NCI-H82 (cell line): ENCODE data around the gene SLC9A9.

Experiments
- DNase-seq: peaks from one replicate; lab custom pipeline; 2025; lab: John Stamatoyannopoulos, UW

Gene SLC9A9

DNA sequence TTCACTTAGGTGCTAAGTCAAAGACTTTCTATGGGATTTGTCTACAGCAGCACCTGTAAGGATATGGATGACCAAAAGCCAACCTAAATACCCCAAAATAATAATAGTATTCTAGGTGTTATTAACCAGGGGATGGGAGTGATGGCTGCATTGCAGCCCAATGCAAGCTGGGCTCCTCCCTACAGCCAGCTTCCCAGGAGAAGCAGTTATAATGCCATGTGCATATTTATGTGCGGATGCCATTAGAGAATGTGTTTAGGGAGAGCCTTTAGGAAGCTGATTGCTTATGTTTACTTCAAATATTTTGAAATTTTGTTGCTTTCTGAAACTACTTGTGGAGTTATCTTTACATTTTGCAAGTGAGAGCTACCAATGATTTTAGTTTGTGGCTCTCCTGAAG is 491.4 kb downstream of the SLC9A9 start:
- no peak for DNase-seq

DNA sequence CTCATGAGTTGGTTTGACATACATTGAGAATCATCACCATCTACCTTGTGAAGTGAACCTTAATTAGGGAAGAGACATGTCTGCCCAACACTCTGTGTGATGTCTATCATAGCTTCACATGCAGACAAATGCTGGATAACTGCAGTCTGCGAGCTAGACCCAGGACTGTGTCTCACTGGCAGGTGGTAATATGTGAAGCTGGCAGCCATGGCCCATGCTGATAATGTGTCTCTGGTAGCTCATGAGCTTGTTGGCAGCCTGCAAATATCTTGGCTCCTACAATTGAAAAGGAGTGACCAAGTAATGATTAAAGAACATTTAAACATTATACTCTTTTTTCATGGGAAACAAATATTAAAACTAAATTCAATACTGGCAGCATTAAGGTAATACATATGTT is 493.9 kb downstream of the SLC9A9 start:
- no peak for DNase-seq

- peak; percentile 77 for DNase-seq
Observed at GRCh38 chr3:143352850-143353550, 495.3 kb downstream of the SLC9A9 start.

DNA sequence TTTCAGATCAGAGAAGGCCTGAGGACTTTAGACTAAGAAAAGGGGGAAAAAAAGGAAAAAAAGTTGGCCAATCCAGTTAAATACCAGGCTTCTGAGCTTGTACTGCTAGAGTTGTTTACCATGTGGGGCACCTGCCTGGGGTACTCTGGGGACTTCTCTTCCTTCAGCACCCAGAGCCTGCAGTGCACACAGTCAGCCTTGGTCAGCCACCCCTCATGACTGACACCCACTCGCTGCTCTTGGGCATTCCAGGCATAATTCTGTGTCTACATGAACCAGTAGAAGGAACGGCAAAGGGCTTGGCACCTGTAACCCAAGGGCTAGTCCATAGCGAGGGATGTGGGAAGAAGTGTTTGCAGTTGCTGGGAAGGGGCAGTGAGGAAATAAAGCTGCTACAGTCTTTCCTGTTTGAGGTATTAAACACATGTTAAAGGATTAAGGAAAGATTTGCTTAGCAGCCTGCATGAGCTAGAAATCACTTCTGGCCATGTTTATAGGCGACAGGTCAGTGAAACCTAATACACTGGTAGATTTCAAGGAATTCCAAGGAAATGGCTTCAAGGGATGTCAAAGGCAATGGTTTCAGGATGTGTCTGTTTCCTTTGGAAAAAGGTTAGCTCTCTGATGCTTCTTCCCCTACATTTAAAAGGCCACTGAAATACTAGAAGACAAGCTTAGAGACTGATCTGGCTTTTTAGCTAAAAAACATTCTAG is 496.2 kb downstream of the SLC9A9 start:
- DNase-seq = peak; percentile 72

DNA sequence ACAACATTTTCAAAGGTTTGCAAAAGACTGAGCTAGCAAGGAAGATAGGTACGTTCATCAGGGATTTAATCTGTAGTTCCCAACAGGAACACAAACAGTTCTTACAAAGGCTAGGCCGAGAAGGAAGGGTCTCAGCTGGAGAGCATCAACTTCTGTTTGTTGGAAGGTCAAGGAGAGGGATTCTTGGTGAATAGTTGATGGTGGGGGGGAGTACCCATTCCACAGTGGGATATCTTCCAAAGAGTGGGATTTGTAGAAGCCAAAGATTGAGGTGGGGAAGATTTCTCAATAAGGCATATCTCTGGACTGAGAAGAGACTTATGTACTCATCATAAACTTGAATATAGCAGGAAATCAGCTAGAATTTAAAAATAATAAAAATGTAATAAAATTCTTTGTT is 496.9 kb downstream of the SLC9A9 start:
- no peak for DNase-seq

DNA sequence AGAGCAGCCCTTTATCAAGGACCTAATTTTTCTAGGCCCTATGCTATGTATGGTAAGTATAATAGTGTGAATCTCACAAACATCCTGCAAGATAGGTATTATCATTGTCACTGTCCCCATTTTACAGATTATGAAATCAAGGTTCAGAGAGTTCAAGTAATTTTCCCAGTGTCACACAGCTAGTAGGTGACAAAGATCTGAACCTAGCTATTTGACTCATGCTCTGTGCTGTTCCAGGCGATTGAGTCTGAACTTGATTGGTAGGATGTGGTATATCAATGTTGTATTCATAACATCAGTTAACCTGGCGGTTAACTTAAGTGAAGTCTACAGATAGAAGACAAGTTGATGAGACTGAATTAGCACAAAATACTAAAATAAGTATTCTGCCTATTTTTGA is 498.8 kb downstream of the SLC9A9 start:
- DNase-seq = no peak

DNA sequence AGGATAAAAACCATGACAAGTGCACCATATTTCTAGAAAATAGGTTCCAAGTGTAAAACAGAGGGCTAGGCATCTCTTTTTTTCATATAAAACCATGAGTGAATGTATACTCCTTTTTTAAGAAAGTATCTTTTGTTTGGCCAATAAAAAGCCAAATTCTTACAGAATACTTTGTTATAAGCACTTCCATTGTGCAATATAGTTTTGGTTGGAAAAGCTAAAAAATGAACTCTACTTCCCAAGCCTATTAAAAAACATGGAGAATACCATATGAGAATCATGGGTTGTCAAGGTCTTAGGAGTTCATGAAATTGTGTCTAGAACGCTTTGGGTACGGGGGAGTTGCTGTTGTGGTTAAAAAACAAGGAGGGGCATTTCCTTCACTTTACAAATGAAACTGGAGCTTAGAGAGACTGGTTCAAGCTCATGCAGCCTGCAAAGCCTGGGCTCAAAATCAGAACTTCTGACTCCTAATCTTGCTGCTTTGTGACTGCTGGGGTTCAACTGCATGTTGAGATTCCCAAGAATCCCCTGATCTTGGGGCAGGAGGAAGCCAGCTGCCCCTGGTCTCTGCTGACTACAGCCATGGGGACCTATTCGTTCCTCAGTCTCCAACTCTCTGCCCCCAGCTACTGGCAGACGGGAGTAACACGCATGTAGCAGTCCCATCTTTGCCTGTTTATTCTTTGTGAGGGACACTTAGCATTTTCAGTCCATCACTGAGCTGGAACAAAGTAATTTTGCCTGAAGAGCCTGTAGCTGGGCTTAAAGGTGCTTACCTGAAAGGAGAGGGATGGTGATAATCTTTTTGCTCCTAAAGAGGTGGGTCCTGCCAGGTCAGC is 499.6 kb downstream of the SLC9A9 start:
- DNase-seq = peak; percentile 44

GRCh38 chr3:143344516-143345165 is 503.6 kb downstream of the SLC9A9 start:
- no peak for DNase-seq

DNA sequence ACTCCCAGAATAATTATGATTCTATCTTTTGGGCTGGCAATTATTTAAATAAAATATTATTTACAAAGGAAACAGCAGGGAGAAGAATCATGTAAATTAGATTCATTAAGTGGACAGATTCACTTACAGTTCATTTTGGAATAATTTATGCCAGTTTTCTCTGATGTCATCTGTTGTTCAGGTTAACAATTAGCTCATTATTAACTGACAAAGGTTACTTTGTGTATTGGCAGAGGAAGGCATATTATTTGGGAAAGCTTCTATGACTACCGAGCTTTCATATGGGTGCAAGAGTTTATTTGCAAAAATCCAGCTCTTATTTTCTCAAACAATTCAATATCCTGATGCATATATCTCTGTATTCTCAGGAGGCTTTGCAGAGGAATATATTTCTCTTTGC is 504.3 kb downstream of the SLC9A9 start:
- no peak for DNase-seq

DNA sequence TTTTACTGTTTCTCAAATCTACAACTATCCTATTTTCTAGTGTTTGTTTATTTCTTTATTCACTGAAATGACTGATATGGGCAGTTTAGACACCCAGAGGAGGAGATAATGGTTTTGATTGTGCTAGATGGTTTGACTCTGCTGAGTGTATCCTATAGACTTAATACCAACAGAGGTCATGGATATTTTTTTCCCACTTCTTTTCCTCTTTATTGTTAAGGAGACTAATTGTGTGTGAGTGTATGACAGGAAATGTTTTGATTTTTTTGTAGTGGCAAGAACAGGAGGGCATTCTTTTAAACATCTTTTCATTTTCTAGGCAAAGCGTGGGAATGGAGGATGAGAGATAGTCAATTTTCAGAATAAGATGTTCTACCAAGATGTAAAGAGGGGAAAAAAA is 505.2 kb downstream of the SLC9A9 start:
- no peak for DNase-seq

GRCh38 chr3:143339451-143339850 is 508.8 kb downstream of the SLC9A9 start:
- no peak for DNase-seq

- peak; percentile 93 for DNase-seq
Observed at GRCh38 chr3:143337387-143337786, 510.9 kb downstream of the SLC9A9 start.

DNA sequence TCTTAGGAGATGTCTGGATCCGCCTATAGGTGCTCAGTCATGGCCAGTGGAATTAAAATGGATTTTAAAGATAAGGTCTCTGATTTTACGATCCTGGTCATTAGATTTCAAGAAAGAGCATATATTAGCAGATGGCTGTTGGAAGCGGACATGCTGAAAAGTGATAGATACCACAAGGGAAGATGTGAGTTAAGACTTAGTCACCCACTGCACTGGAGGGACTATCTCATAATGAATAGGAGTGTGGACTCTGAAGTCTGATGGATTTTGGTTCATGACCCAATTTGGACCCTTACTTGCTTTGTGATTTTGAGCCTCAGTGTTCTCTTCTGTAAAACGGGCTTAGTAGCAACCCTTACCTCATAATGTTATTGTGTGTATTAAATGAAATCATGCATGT is 514.0 kb downstream of the SLC9A9 start:
- no peak for DNase-seq

- peak; percentile 32 for DNase-seq
Observed at GRCh38 chr3:143333367-143333766, 514.9 kb downstream of the SLC9A9 start.

DNA sequence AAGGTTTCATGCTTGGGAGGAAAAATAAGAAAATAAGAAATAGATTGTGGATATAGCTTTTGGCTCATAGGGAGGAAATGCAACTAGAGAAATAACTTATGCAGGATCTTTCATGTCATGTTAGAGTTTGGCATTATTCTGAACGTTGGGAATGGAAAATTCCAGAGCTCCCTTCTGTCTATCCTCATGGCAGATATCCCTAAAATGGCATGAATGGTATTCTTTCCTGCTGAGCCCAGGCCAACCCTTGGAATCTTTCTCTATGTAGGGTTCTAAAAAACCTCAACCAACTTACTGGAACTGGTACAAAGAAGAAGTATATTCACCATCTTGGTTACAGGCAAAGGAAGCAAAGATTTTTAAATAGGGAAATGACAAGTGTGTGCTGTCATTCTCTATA is 516.2 kb downstream of the SLC9A9 start:
- no peak for DNase-seq

DNA sequence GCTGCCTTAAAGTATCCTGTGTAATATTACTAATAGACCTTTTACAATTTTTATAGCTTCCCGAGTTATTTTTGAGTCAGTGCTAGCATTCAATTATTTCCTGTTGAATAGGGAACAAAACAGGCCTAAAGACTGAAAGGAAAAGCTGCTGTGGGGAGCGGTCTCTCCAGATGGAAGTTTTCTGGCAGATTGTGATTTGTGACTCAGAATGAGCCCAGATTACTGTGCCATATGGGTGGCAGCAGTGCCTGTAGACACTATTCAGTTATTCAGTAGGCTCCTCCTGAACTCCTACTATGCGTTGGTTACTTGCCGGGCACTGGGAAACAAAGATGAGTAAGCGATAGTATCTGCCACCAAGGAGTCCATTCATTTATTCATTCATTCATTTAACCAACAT is 516.9 kb downstream of the SLC9A9 start:
- DNase-seq = peak; percentile 94

- DNase-seq = peak; percentile 75
Observed at GRCh38 chr3:143330296-143330868, 517.9 kb downstream of the SLC9A9 start.

DNA sequence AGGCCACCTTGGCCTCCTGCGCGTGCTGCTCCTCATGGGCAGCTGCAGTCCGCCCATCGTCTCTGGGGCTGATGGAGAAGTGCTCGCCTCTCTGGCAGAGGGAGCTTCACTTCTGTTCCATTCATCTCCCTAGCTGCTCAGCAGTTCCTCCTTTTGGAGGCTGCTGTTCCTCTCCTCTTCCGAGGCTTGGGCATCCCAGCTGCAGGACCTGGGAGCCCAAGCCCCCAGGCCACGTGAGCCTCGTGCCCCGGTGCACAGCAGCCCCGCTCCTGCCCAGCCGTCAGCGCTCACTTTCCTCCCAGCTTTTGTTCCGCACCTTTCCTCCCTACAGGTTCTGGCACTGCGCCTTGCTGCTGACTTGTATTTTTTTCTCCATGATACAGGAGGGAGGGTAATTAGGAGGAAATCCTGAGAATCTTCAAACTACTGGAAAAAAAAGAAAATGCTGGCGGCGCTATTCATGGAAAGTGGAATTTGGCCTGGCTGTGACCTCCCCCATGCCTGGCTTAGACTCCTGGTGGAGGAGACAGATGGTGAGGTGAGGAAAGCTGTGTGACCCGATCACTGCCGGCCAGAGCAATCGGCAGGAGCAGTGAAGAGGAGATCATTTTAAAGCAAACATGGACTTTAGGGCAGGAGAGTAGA is 518.6 kb downstream of the SLC9A9 start:
- peak; percentile 85 for DNase-seq

DNA sequence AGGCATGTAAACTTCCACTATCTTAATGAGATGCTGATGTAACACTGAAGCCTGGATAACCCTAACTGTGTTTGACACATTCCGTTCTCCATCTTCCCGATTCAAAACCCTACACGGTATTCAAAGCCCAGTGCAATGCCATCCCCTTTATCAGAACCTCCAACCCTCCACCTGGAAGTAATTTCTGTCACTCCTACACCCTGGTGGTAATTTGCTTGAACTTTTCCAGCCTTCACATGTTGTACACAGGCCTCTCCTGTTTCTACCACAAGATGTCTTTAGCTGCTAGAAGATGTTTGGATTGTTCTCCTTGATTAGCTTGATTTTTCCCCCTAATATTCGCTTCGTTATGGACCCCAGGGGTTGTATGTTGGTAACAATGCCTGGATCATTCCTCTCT is 519.8 kb downstream of the SLC9A9 start:
- DNase-seq = peak; percentile 12

DNA sequence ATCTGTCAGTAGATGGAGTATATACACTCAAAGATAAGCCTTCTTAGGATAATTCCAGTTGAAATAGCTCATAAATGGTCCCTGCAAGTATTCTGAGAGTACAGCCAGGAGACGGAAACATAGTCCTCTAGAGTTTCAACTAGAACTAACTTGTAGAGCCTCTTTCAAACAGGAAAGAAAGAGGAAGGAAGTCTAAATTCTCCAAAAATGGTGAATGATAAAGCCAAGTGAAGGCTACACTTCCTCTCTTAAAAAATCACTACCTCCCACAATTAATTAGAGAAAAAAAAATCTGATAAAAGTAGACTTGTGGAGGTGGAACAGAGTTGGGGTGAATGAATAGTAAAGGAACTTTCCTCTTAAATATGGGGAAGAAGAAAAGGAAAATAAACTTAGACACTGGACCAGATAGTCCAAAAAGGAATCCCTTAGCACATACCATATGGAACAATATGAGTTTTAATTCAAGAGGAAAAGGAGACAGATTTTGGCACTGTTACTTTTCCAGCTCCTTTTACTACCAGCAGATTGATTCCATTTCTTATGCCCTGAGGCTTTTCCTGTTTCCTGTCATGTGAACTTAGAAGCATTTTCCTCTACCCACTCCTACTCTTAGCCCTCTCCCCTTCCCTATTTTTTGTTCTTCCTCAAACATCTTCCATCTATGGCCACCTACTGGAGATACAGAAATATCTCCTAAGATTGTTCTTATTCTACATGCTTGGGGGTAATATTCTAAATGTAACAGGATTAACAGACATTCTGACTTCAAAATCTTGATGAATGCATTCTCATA is 521.1 kb downstream of the SLC9A9 start:
- no peak for DNase-seq
